GM12878 (cell line): ENCODE data around the gene RASSF8. TPM values are rescaled to one million over a fixed set of nuclear protein-coding genes. Genes with fewer than 3 reads are reported as not detected.

Experiments
- ATAC-seq: fragments of 200-7000 bp; cut with Tn5 transposase; 3 replicates; pipeline ENCODE4 v1.9.1; 2020; ENCODE audit warnings: mild to moderate bottlenecking, moderate library complexity
- BruUV-seq: library from RNA; stranded (reverse); fragments of 400-500 nt; replicated peaks from 2 replicates; lab custom pipeline; 2021; lab: Mats Ljungman, UMichigan
- CTCF ChIA-PET: fragments of 300-600 bp; sonication (Branson Sonifier 250); formaldehyde crosslinking; extraction: SDS; loops from one replicate; lab custom pipeline; 2021; ENCODE audit warnings: inconsistent platforms; lab: Yijun Ruan, JAX
- POLR2A ChIA-PET: fragments of 350-600 bp; formaldehyde crosslinking; extraction: SDS; loops from one replicate; lab custom pipeline; 2021; ENCODE audit warnings: inconsistent platforms; lab: Charles Lee
- RAD21 ChIA-PET: fragments of 300-600 bp; sonication (Branson Sonifier 250); formaldehyde crosslinking; loops from one replicate; lab custom pipeline; 2023; ENCODE audit warnings: antibody characterized with exemption; ENCODE audit not compliant: unreplicated experiment; lab: Charles Lee
- SMC1A ChIA-PET: fragments of 300-600 bp; sonication (Branson Sonifier 250); formaldehyde crosslinking; loops from one replicate; lab custom pipeline; 2023; ENCODE audit not compliant: unreplicated experiment, uncharacterized antibody; lab: Charles Lee
- DNase-seq: peaks from one replicate; pipeline ENCODE4 v3.0.0-alpha.2; 2011; ENCODE audit warnings: low read depth, low spot score
- FAIRE-seq: peaks from 3 replicates; lab custom pipeline; 2011; peaks lifted over from hg19 to GRCh38; lab: Jason Lieb, UNC
- H2AFZ ChIP-seq: 2 replicates; pipeline ENCODE4 v1.6.0; 2011; ENCODE audit warnings: low read depth, low read length, control low read depth; ENCODE audit not compliant: control insufficient read depth
- H3K27ac ChIP-seq: 2 replicates; pipeline ENCODE4 v1.5.1; 2011; ENCODE audit warnings: control low read depth; ENCODE audit not compliant: control insufficient read depth, insufficient read depth
- H3K27me3 ChIP-seq, 2 experiments: replicated peaks in 1 of 2; 2 replicates each; pipeline versions ENCODE4 v1.6.0 to v1.6.1; 2011; ENCODE audit warnings: low read length in 1 of 2; ENCODE audit not compliant: control insufficient read depth in 2 of 2, insufficient read depth in 2 of 2
- H3K36me3 ChIP-seq, 2 experiments: 2 replicates each; pipeline ENCODE4 v1.5.1; 2011; ENCODE audit warnings: low read length in 1 of 2; ENCODE audit not compliant: control insufficient read depth in 2 of 2, insufficient read depth in 2 of 2
- H3K4me1 ChIP-seq: 2 replicates; pipeline ENCODE4 v1.6.1; 2011; ENCODE audit warnings: mild to moderate bottlenecking, low read length, moderate library complexity, mixed read lengths; ENCODE audit not compliant: control insufficient read depth, insufficient read depth
- H3K4me2 ChIP-seq: 2 replicates; pipeline ENCODE4 v1.6.0; 2011; ENCODE audit warnings: control low read depth; ENCODE audit not compliant: control insufficient read depth, insufficient read depth
- H3K4me3 ChIP-seq: fragments of 200-600 bp; sonication (generic); 2 replicates; pipeline ENCODE4 v1.5.1; 2016
- H3K79me2 ChIP-seq: 2 replicates; pipeline ENCODE4 v1.6.0; 2011; ENCODE audit warnings: low read length; ENCODE audit not compliant: control insufficient read depth, insufficient read depth
- H3K9ac ChIP-seq: 2 replicates; pipeline ENCODE4 v1.8.0; 2011; ENCODE audit warnings: low read length, control low read depth, mixed read lengths; ENCODE audit not compliant: control insufficient read depth, insufficient read depth
- H3K9me3 ChIP-seq: replicated peaks from 3 replicates; pipeline ENCODE4 v1.5.1; 2011; ENCODE audit warnings: mild to moderate bottlenecking, low read length; ENCODE audit not compliant: control insufficient read depth, insufficient read depth
- H4K20me1 ChIP-seq: 2 replicates; pipeline ENCODE4 v1.6.0; 2011; ENCODE audit not compliant: control insufficient read depth, insufficient read depth
- CHD4 ChIP-seq: fragments of 200-600 bp; sonication (generic); IDR thresholded peaks from 2 replicates; pipeline ENCODE4 v1.6.1; 2016; ENCODE audit warnings: mild to moderate bottlenecking
- EGR1 ChIP-seq, 2 experiments: IDR thresholded peaks; 1 replicate in 1 of 2; 2 replicates in 1 of 2; pipeline ENCODE4 v1.6.1; 2011 to 2012; ENCODE audit warnings: low read depth in 2 of 2, low read length in 2 of 2, borderline replicate concordance in 1 of 2, mild to moderate bottlenecking in 1 of 2, moderate library complexity in 1 of 2
- EP300 ChIP-seq, 2 experiments: fragments of 150-350 bp in 1 of 2; IDR thresholded peaks; 2 replicates each; pipeline ENCODE4 v1.6.1; 2011 to 2012; ENCODE audit warnings: low read depth in 2 of 2, low read length in 2 of 2, borderline replicate concordance in 1 of 2, improper control_type of control experiment in 1 of 2, inconsistent platforms in 1 of 2; ENCODE audit not compliant: control insufficient read depth in 1 of 2
- HCFC1 ChIP-seq: fragments of 150-350 bp; IDR thresholded peaks from 2 replicates; pipeline ENCODE4 v1.6.1; 2014; ENCODE audit warnings: low read length
- HDAC2 ChIP-seq: fragments of 200-600 bp; sonication (generic); IDR thresholded peaks from 2 replicates; pipeline ENCODE4 v1.6.1; 2017
- NFIC ChIP-seq: IDR thresholded peaks from 2 replicates; pipeline ENCODE4 v1.6.1; 2012; ENCODE audit warnings: low read depth, mild to moderate bottlenecking, inconsistent platforms, low read length, moderate library complexity
- NR2F1 ChIP-seq: fragments of 450-650 bp; conservative IDR thresholded peaks from 2 replicates; pipeline ENCODE4 v1.6.1; 2017; ENCODE audit warnings: mild to moderate bottlenecking
- SMAD5 ChIP-seq: IDR thresholded peaks from 2 replicates; pipeline ENCODE4 v1.6.1; 2016; ENCODE audit warnings: antibody characterized with exemption, low read depth
- ZBED1 ChIP-seq: IDR thresholded peaks from 2 replicates; pipeline ENCODE4 v1.6.1; 2016; ENCODE audit warnings: borderline replicate concordance
- WGBS: methylation state at CpG from one replicate; pipeline ENCODE4 v1.1.6; 2016; ENCODE audit warnings: low lambda C conversion rate; ENCODE audit not compliant: insufficient replicate concordance, insufficient coverage; ENCODE audit errors: missing lambda C conversion rate; 5-methylcytosine and 5-hydroxymethylcytosine counted together
- in situ Hi-C: fragments of 300-500 bp; cut with MboI; formaldehyde crosslinking; loops from 9 replicates; pipeline ENCODE4 v1.14.3; 2018; ENCODE audit warnings: mixed read lengths
- intact Hi-C: fragments of 100-400 bp; cut with micrococcal nuclease; formaldehyde crosslinking; loops from one replicate; pipeline ENCODE4 v1.14.2; 2022; ENCODE audit not compliant: unreplicated experiment
- polyA plus RNA-seq, 11 experiments: library from polyadenylated mRNA; depleted of rRNA in 4 of 11; unstranded in 6 of 11; stranded (reverse) in 5 of 11; fragments of >200 nt; fragmentation: Nextera tagmentation in 4 of 11; fragmentation: Illumina TruSeq in 1 of 11; extraction: Ambion mirVana in 4 of 11; extraction: Trizol in 1 of 11; gene quantifications; 1 replicate in 1 of 11; 2 replicates in 10 of 11; pipeline versions ENCODE4 v1.2.1 to v1.2.3, GENCODE V29; 2011 to 2016; ENCODE audit warnings: inconsistent platforms in 2 of 11, missing spikeins in 2 of 11, low read depth in 1 of 11
- total RNA-seq, 4 experiments: library from RNA; depleted of rRNA in 3 of 4; stranded (reverse); fragments of >200 nt in 3 of 4; fragmentation: Illumina TruSeq in 1 of 4; extraction: Trizol in 1 of 4; gene quantifications; 2 replicates each; pipeline versions ENCODE4 v1.2.1 to v1.2.3, GENCODE V29; 2013 to 2021
- TF ChIP-seq, protein P1 (sequence below): fragments of 150-350 bp; IDR thresholded peaks from 2 replicates; pipeline ENCODE4 v1.6.1; 2016; ENCODE audit warnings: low read depth, low read length
- TF ChIP-seq, protein P2 (sequence below): fragments of 450-650 bp; IDR thresholded peaks from 2 replicates; pipeline ENCODE4 v1.6.1; 2017; ENCODE audit warnings: mild to moderate bottlenecking, moderate library complexity

The RASSF8 gene
- total and polyA plus RNA-seq, 10 of the 15 experiments (the other 5 are each of a cell fraction or from before 2014, with no cell fraction given), result 0.06 to 0.18 (median 0.08) TPM; not detected in 6

- TF ChIP-seq, protein P1, sequence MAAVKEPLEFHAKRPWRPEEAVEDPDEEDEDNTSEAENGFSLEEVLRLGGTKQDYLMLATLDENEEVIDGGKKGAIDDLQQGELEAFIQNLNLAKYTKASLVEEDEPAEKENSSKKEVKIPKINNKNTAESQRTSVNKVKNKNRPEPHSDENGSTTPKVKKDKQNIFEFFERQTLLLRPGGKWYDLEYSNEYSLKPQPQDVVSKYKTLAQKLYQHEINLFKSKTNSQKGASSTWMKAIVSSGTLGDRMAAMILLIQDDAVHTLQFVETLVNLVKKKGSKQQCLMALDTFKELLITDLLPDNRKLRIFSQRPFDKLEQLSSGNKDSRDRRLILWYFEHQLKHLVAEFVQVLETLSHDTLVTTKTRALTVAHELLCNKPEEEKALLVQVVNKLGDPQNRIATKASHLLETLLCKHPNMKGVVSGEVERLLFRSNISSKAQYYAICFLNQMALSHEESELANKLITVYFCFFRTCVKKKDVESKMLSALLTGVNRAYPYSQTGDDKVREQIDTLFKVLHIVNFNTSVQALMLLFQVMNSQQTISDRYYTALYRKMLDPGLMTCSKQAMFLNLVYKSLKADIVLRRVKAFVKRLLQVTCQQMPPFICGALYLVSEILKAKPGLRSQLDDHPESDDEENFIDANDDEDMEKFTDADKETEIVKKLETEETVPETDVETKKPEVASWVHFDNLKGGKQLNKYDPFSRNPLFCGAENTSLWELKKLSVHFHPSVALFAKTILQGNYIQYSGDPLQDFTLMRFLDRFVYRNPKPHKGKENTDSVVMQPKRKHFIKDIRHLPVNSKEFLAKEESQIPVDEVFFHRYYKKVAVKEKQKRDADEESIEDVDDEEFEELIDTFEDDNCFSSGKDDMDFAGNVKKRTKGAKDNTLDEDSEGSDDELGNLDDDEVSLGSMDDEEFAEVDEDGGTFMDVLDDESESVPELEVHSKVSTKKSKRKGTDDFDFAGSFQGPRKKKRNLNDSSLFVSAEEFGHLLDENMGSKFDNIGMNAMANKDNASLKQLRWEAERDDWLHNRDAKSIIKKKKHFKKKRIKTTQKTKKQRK, result no peak
- TF ChIP-seq SMAD5, result no peak
- TF ChIP-seq CHD4, result no peak
- TF ChIP-seq NR2F1, result no peak
Observed at GRCh38 chr12:26069796-26070195, 111.3 kb downstream of the RASSF8 start (continued).

GRCh38 chr12:26077915-26078702 lies 119.6 kb downstream of the RASSF8 start:
- no TSS peak for BruUV-seq
- ATAC-seq (no peak), FAIRE-seq (no peak), DNase-seq (no peak)
- no peaks in the 10 kb centered on the region for H3K36me3 ChIP-seq
- no peak overlapping the region for H3K4me2 ChIP-seq
- H3K79me2 ChIP-seq, result no peaks in the 10 kb centered on the region
- H3K4me1 ChIP-seq, result no peaks in the 10 kb centered on the region
- no peaks in the 10 kb centered on the region; the same call in 2 of the 3 replicates for H3K9me3 ChIP-seq
- WGBS, result 32% methylated on average over 2 of the region's 2 CpGs
- H3K9ac ChIP-seq, result no peak overlapping the region
- intact Hi-C loops, result no loop called here
- ChIA-PET POLR2A (no interaction called here), RAD21 (no interaction called here), CTCF (no interaction called here), SMC1A (no interaction called here)
- H4K20me1 ChIP-seq, result no peaks in the 10 kb centered on the region
- H3K27ac ChIP-seq, result no peak overlapping the region
- no peak overlapping the region for H3K4me3 ChIP-seq
- in situ Hi-C loops, result no loop called here
- no peaks in the 10 kb centered on the region for H3K27me3 ChIP-seq
- H2AFZ ChIP-seq, result no peak overlapping the region
- no peak for TF ChIP-seq EP300 (IDR thresholded peaks at IDR 0.05; ENCODE audit: borderline replicate concordance in 1 of 2, control insufficient read depth in 1 of 2, low read depth in 2 of 2, low read length in 2 of 2)
- TF ChIP-seq ZBED1, result no peak
- TF ChIP-seq NFIC, result no peak
- TF ChIP-seq, protein P2, sequence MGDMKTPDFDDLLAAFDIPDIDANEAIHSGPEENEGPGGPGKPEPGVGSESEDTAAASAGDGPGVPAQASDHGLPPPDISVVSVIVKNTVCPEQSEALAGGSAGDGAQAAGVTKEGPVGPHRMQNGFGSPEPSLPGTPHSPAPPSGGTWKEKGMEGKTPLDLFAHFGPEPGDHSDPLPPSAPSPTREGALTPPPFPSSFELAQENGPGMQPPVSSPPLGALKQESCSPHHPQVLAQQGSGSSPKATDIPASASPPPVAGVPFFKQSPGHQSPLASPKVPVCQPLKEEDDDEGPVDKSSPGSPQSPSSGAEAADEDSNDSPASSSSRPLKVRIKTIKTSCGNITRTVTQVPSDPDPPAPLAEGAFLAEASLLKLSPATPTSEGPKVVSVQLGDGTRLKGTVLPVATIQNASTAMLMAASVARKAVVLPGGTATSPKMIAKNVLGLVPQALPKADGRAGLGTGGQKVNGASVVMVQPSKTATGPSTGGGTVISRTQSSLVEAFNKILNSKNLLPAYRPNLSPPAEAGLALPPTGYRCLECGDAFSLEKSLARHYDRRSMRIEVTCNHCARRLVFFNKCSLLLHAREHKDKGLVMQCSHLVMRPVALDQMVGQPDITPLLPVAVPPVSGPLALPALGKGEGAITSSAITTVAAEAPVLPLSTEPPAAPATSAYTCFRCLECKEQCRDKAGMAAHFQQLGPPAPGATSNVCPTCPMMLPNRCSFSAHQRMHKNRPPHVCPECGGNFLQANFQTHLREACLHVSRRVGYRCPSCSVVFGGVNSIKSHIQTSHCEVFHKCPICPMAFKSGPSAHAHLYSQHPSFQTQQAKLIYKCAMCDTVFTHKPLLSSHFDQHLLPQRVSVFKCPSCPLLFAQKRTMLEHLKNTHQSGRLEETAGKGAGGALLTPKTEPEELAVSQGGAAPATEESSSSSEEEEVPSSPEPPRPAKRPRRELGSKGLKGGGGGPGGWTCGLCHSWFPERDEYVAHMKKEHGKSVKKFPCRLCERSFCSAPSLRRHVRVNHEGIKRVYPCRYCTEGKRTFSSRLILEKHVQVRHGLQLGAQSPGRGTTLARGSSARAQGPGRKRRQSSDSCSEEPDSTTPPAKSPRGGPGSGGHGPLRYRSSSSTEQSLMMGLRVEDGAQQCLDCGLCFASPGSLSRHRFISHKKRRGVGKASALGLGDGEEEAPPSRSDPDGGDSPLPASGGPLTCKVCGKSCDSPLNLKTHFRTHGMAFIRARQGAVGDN, result no peak
- TF ChIP-seq HDAC2, result no peak
- no peak for TF ChIP-seq EGR1 (IDR thresholded peaks at IDR 0.05; ENCODE audit: borderline replicate concordance in 1 of 2, low read depth in 2 of 2, low read length in 2 of 2)
- TF ChIP-seq HCFC1, result no peak
